Tibial nerve (tissue), 4 donors: ENCODE data around the gene MBD2.
"Not testable (repeated sequence)": the region's sequence is repeated elsewhere in the genome, so short reads cannot be mapped to it uniquely, and the experiment has no call there.

Experiments used
- CTCF ChIP-seq, 5 experiments: fragments of 200-600 bp in 3 of 5; fragments of 450-650 bp in 2 of 5; sonication (generic) in 3 of 5; IDR thresholded peaks; one replicate each; pipeline ENCODE4 v1.5.1; 2016 to 2019; ENCODE audit warnings: antibody characterized with exemption in 5 of 5, mild to moderate bottlenecking in 3 of 5, moderate library complexity in 2 of 5
- EP300 ChIP-seq, 2 donors: sonication (generic); formaldehyde crosslinking; IDR thresholded peaks; one replicate each; pipeline ENCODE4 v1.6.1; 2017; ENCODE audit warnings: antibody characterized with exemption in 2 of 2, mild to moderate bottlenecking in 1 of 2

- TF ChIP-seq EP300, CTCF (IDR thresholded peaks at IDR 0.05): not testable (repeated sequence)
Measured at GRCh38 chr18:54205448-54205847, 19.0 kb downstream of the MBD2 start.
